ENCODE data around the gene IL25. TPM values are rescaled to one million over a fixed set of nuclear protein-coding genes. Genes with fewer than 3 reads are reported as not detected.

Gene IL25
- total and polyA plus RNA-seq, 2 experiments from 2014 or later, result not detected

GRCh38 chr14:23392613-23393012 lies 20.0 kb downstream of the IL25 start (continued):
- TF ChIP-seq, protein P1, sequence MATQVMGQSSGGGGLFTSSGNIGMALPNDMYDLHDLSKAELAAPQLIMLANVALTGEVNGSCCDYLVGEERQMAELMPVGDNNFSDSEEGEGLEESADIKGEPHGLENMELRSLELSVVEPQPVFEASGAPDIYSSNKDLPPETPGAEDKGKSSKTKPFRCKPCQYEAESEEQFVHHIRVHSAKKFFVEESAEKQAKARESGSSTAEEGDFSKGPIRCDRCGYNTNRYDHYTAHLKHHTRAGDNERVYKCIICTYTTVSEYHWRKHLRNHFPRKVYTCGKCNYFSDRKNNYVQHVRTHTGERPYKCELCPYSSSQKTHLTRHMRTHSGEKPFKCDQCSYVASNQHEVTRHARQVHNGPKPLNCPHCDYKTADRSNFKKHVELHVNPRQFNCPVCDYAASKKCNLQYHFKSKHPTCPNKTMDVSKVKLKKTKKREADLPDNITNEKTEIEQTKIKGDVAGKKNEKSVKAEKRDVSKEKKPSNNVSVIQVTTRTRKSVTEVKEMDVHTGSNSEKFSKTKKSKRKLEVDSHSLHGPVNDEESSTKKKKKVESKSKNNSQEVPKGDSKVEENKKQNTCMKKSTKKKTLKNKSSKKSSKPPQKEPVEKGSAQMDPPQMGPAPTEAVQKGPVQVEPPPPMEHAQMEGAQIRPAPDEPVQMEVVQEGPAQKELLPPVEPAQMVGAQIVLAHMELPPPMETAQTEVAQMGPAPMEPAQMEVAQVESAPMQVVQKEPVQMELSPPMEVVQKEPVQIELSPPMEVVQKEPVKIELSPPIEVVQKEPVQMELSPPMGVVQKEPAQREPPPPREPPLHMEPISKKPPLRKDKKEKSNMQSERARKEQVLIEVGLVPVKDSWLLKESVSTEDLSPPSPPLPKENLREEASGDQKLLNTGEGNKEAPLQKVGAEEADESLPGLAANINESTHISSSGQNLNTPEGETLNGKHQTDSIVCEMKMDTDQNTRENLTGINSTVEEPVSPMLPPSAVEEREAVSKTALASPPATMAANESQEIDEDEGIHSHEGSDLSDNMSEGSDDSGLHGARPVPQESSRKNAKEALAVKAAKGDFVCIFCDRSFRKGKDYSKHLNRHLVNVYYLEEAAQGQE (IDR thresholded peaks at IDR 0.05; ENCODE audit: unreplicated experiment), result no peak
- TF ChIP-seq CTCF (conservative IDR thresholded peaks at IDR 0.05; ENCODE audit: low read depth in 2 of 2) (no peak), CREB1 (CRISPR knock-in tag; IDR thresholded peaks at IDR 0.05; ENCODE audit: low read depth) (no peak), STAT1 (IDR thresholded peaks at IDR 0.05; ENCODE audit: unreplicated experiment) (no peak), EZH2phosphoT487 (IDR thresholded peaks at IDR 0.05; ENCODE audit: unreplicated experiment) (no peak), ZNF114 (CRISPR knock-in tag; IDR thresholded peaks at IDR 0.05) (no peak), NANOG (IDR thresholded peaks at IDR 0.05; ENCODE audit: borderline replicate concordance) (no peak)

DNA sequence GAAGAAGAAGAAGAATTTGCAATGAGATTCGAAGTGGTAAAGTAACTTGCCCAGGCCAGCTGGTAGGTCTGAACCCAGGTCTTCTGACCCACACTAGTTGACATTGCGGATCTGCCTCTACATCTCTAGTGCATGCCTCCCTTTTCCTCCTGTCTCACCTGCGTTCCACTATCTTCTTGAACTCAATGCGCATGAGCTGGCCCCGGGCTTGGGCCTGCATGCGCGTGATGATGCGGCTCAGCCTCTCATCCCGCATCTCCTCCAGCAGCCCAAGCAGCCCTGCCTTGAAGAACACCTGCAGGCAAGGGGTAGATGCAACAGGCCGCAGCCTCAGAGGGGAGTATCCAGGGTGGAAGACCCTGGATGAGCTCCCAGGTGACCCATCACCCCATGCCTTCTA lies 23.5 kb downstream of the IL25 start:
- no peaks in the 10 kb centered on the region for H3K27me3 ChIP-seq (ENCODE audit: insufficient read depth)
- no peak for ATAC-seq
- no peak overlapping the region for H2AFZ ChIP-seq
- Mint-ChIP-seq H3K27ac (no peak overlapping the region), H3K9me3 (peaks cover 3% of the 10 kb centered on the region; the same call in 1 of the 3 replicates), H3K27me3 (ENCODE audit: insufficient read depth, low read depth, poor library complexity) (peaks cover 8% of the 10 kb centered on the region), H3K4me1 (peaks cover 6% of the 10 kb centered on the region), H3K4me3 (no peak overlapping the region), H3K36me3 (ENCODE audit: low read depth) (no peaks in the 10 kb centered on the region; the same call in 2 of the 3 replicates)
- H3K9me2 ChIP-seq (ENCODE audit: insufficient read depth), result peaks cover 12% of the 10 kb centered on the region; the same call in 1 of the 2 replicates
- no peaks in the 10 kb centered on the region for H4K20me1 ChIP-seq (replicated peaks; ENCODE audit: insufficient read depth)
- no peaks in the 10 kb centered on the region for H3F3A ChIP-seq (replicated peaks; ENCODE audit: low read depth)
- peaks cover 6% of the 10 kb centered on the region; the same call in 1 of the 2 replicates for H3K4me1 ChIP-seq (ENCODE audit: insufficient read depth)
- H3K27ac ChIP-seq (ENCODE audit: low read depth), result no peak overlapping the region
- no peak overlapping the region for H3K4me3 ChIP-seq
- no peak overlapping the region for H3K4me2 ChIP-seq
- no peak for DNase-seq (ENCODE audit: low spot score)
- H3K36me3 ChIP-seq (ENCODE audit: insufficient read depth), result no peaks in the 10 kb centered on the region
- H3K79me2 ChIP-seq (replicated peaks; ENCODE audit: insufficient read depth), result no peaks in the 10 kb centered on the region
- TF ChIP-seq CTCF (conservative IDR thresholded peaks at IDR 0.05; ENCODE audit: low read depth in 2 of 2) (no peak), ZNF462 (CRISPR knock-in tag; IDR thresholded peaks at IDR 0.05) (no peak), POLR2AphosphoS5 (IDR thresholded peaks at IDR 0.05; ENCODE audit: low read depth) (no peak), JUNB (IDR thresholded peaks at IDR 0.05; ENCODE audit: unreplicated experiment) (no peak), EZH2phosphoT487 (IDR thresholded peaks at IDR 0.05; ENCODE audit: unreplicated experiment) (no peak), CREB1 (CRISPR knock-in tag; IDR thresholded peaks at IDR 0.05; ENCODE audit: low read depth) (no peak), EZH2 (IDR thresholded peaks at IDR 0.05; ENCODE audit: low read depth, unreplicated experiment) (no peak), STAT1 (IDR thresholded peaks at IDR 0.05; ENCODE audit: unreplicated experiment) (no peak)

Measured in GM23338 (cell line).